ENCODE measurements around the gene IWS1.
A peak's percentile ranks its signal among the peaks of the same experiment; 100 is the strongest.
"Not testable (repeated sequence)": the region's sequence is repeated elsewhere in the genome, so short reads cannot be mapped to it uniquely, and the experiment has no call there.

IWS1 gene

DNA sequence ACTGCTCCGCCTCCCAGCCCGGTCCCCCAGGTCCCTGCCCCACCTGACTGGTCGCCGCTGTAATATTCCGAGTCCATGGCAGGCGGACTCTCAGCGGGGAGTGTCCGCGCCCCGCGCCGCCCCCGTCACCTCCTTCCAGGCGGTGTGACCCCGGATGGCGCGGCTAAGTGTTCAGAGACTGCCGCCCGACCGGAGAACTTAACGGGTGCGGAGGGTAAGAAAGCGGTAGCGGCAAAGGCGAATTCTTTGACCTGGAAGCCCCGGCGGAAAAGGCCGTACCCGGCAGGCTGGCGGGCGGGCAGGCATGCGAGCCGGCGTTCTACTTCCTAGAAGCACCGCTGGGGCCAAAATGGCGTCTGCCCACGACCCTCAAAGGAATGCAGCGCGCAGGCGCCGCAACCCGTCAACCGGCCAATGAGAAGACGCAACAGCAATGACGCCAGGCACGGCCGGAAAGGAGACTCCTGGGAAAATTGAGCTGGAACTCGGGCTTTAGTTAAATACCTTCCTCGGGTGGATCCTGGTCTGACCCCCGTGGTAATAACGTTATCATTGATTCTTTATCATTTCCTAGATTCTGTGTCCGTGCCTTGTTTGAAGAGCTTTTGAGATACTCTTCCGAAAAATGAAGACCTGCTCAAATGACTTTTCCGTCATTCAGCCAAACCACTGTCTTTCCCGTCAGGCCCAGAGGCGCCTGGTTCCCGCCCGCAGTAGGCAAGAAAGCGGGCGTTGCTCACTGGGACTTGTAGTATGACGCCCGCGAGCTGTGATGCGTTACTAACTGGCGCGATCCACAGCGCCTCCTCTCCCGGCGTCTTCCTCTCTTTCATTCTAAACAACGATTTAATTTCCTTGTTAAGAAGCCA lies at the start of gene IWS1:
Gene IWS1, minus strand, starts transcription at position 358 of the 869 bp plus-strand sequence. Its CDS starts 281 bp downstream, at position 77.
- Histone ChIP-seq H3K4me3 (peak within 1 kb of the TSS; percentile 97), H3K9me3 (peaks cover 4% of the 10 kb centered on the region; the same call in 1 of the 2 replicates), H4K20me1 (peaks cover 31% of the 10 kb centered on the region), H3K36me3 (peaks cover 32% of the 10 kb centered on the region), H3K27me3 (no peaks in the 10 kb centered on the region), H3K27ac (peak within 1 kb of the TSS; percentile 96), H3K9ac (peak within 1 kb of the TSS; percentile 98), H3K4me1 (peaks cover 36% of the 10 kb centered on the region), H3K4me2 (peak within 1 kb of the TSS; percentile 94)
- no peak for TF ChIP-seq Cebpa-rat (IDR thresholded peaks at IDR 0.05)

DNA sequence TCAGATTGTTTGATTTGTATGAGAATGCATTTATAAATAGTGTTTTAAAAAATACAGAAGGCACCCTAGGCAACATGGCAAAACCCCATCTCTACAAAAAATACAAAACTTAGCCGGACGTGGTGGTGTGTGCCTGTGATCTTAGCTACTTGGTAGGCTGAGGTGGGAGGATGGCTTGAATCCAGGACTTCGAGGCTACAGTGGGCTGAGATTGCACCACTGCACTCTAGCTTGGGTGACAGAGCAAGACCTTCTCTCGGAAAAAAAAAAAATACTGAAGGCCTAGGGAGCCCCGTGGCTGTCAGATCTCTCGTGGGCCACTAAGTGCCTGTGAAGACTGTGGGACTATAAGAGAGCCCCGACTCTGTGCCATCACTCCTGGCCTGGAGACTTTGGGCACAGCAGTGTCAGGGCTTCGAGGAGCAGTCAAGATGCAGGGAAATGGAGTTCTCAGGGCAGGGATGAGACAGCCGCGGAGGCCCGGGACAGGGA lies 49.7 kb upstream of the IWS1 start:
- Histone ChIP-seq H3K27ac (peak overlapping the region; percentile 70), H3K4me2 (peak overlapping the region; percentile 86), H4K20me1 (no peaks in the 10 kb centered on the region), H3K4me1 (peaks cover 80% of the 10 kb centered on the region), H3K27me3 (no peaks in the 10 kb centered on the region), H3K9me3 (no peaks in the 10 kb centered on the region), H3K36me3 (no peaks in the 10 kb centered on the region), H3K4me3 (peak overlapping the region; percentile 44; the same call in 1 of the 2 replicates), H3K9ac (peak overlapping the region; percentile 16; the same call in 1 of the 2 replicates)
- no peak for TF ChIP-seq Cebpa-rat (IDR thresholded peaks at IDR 0.05)

GRCh38 chr2:127575185-127575765 lies 49.0 kb upstream of the IWS1 start:
- H3K27me3 ChIP-seq: no peaks in the 10 kb centered on the region
- TF ChIP-seq Cebpa-rat (IDR thresholded peaks at IDR 0.05): no peak
- H3K9me3 ChIP-seq: no peaks in the 10 kb centered on the region
- peaks cover 78% of the 10 kb centered on the region for H3K4me1 ChIP-seq
- H3K9ac ChIP-seq: 0 out of 2 replicates have a peak overlapping the region, but pooled peaks have one; percentile 16
- no peaks in the 10 kb centered on the region for H3K36me3 ChIP-seq
- H3K27ac ChIP-seq: peak overlapping the region; percentile 70
- H4K20me1 ChIP-seq: no peaks in the 10 kb centered on the region
- peak overlapping the region; percentile 86 for H3K4me2 ChIP-seq
- H3K4me3 ChIP-seq: peak overlapping the region; percentile 44; the same call in 1 of the 2 replicates

DNA sequence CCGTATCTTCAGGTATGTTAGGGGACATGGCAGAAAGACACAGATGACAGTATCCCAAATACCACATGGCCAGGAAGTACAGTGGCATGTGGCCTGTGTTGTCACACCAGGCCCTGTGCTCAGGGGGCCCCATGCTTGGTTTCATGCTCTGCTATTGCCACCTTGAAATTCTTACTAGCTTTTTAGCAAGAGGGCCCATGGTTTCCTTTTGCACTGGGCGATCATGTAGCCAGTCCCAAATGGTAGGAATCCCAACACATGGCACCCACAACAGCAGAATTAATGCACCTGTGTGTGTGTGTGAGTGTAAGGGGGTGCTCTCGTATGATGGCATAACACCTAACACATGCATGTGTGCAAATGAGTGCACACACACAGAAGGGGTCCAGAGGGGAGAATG lies 48.4 kb upstream of the IWS1 start:
- Histone ChIP-seq H3K36me3 (no peaks in the 10 kb centered on the region), H4K20me1 (no peaks in the 10 kb centered on the region), H3K4me3 (no peak overlapping the region), H3K27me3 (no peaks in the 10 kb centered on the region), H3K9me3 (no peaks in the 10 kb centered on the region), H3K4me2 (peak overlapping the region; percentile 86), H3K4me1 (peaks cover 72% of the 10 kb centered on the region), H3K27ac (peak overlapping the region; percentile 70; the same call in 1 of the 2 replicates), H3K9ac (no peak overlapping the region)
- no peak for TF ChIP-seq Cebpa-rat (IDR thresholded peaks at IDR 0.05)

- Histone ChIP-seq H4K20me1 (no peaks in the 10 kb centered on the region), H3K4me1 (peaks cover 64% of the 10 kb centered on the region), H3K9me3 (no peaks in the 10 kb centered on the region), H3K9ac (no peak overlapping the region), H3K4me3 (no peak overlapping the region), H3K27ac (no peak overlapping the region), H3K36me3 (no peaks in the 10 kb centered on the region), H3K27me3 (no peaks in the 10 kb centered on the region), H3K4me2 (no peak overlapping the region)
- no peak for TF ChIP-seq Cebpa-rat (IDR thresholded peaks at IDR 0.05)
Measured at GRCh38 chr2:127573771-127574170, 47.5 kb upstream of the IWS1 start.

GRCh38 chr2:127573298-127573697 lies 47.0 kb upstream of the IWS1 start:
- Histone ChIP-seq H3K4me2 (0 out of 2 replicates have a peak overlapping the region, but pooled peaks have one; percentile 9), H3K9me3 (no peaks in the 10 kb centered on the region), H3K27ac (no peak overlapping the region), H3K4me1 (peaks cover 59% of the 10 kb centered on the region), H3K9ac (no peak overlapping the region), H4K20me1 (no peaks in the 10 kb centered on the region), H3K36me3 (no peaks in the 10 kb centered on the region), H3K27me3 (no peaks in the 10 kb centered on the region), H3K4me3 (no peak overlapping the region)
- TF ChIP-seq Cebpa-rat (IDR thresholded peaks at IDR 0.05): no peak

- H3K36me3 ChIP-seq: no peaks in the 10 kb centered on the region
- H3K27ac ChIP-seq: no peak overlapping the region
- no peaks in the 10 kb centered on the region for H4K20me1 ChIP-seq
- peak overlapping the region; percentile 9; the same call in 1 of the 2 replicates for H3K4me2 ChIP-seq
- H3K4me3 ChIP-seq: no peak overlapping the region
- no peak overlapping the region for H3K9ac ChIP-seq
- H3K27me3 ChIP-seq: no peaks in the 10 kb centered on the region
- H3K9me3 ChIP-seq: no peaks in the 10 kb centered on the region
- no peak for TF ChIP-seq Cebpa-rat (IDR thresholded peaks at IDR 0.05)
- peaks cover 55% of the 10 kb centered on the region for H3K4me1 ChIP-seq
Measured at GRCh38 chr2:127572841-127573240, 46.6 kb upstream of the IWS1 start.

DNA sequence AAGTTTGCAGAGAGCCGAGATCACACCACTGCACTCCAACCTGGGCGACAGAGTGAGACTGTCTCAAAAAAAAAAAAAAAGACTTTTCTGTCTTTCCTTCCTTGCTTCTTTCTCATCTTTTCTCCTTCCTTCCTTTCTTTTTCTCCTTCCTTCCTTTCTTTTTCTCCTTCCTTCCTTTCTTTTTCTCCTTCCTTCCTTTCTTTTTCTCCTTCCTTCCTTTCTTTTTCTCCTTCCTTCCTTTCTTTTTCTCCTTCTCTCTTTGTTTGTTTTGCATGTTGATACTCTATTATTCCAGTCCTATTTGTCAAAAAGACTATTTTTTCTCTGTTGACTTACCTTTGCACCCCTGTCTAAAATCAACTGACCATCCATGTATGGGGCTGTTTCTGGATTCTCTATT lies 46.1 kb upstream of the IWS1 start:
- not testable (repeated sequence) for H3K27ac ChIP-seq, H3K27me3 ChIP-seq

DNA sequence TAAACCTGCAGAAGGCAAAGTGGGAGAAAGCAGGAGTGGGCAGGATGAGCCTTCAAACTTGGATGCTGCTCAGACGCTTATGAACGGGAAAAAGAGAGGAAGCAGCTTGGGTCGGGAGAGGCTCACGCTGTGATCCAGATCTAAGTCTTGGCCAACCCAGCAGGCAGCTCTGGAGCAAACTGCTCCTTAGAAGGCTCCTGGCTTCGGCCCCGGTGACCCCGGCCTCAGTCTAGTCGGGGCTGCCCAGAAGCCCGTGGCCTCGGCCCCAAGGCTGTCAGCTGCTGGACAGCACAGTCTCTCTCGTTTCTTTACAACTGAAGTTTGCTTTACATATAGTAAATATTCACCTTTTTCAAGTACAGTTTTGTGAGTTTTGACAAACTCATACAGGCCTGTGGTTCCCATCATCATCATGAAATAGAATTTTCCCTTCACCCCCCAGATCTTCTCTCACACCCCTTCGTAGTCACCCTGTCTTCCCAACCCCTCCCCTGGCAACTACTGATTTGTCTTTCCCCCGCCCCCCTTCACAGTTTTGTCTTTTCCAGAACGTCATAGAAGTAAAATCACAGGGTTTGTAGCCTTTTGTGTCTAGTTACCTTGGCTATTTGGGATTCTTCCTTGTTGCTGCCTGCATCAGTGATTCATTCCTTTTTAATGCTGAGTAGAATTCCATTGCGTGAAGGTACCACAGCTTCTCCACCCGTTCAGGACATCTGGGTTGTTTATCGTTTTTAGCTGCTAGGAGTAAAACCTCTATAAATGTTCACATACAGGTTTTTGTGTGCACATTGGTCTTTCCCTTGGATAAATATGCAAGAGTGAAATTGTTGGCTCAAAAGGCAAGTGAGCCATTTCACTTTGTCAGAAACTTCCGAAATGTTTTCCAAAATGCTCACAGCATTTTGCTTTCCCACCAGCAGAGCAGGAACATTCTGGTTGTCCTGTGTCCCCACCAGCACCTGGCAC lies 44.3 kb upstream of the IWS1 start:
- H3K27me3 ChIP-seq: no peaks in the 10 kb centered on the region

More for the DNA sequence above, 46.1 kb upstream of the IWS1 start:
- not testable (repeated sequence) for H4K20me1 ChIP-seq, H3K4me2 ChIP-seq, H3K36me3 ChIP-seq, H3K4me3 ChIP-seq, H3K9me3 ChIP-seq, H3K9ac ChIP-seq
- H3K4me1 ChIP-seq: peaks cover 52% of the 10 kb centered on the region

More for the DNA sequence above, 44.3 kb upstream of the IWS1 start:
- H3K27ac ChIP-seq: no peak overlapping the region
- H3K9ac ChIP-seq: no peak overlapping the region
- peaks cover 45% of the 10 kb centered on the region for H3K4me1 ChIP-seq
- H4K20me1 ChIP-seq: no peaks in the 10 kb centered on the region
- TF ChIP-seq Cebpa-rat (IDR thresholded peaks at IDR 0.05): no peak
- H3K9me3 ChIP-seq: no peaks in the 10 kb centered on the region
- no peaks in the 10 kb centered on the region for H3K36me3 ChIP-seq
- no peak overlapping the region for H3K4me3 ChIP-seq
- no peak overlapping the region for H3K4me2 ChIP-seq
